GM12872 (cell line): ENCODE results near the gene TMEM131.

Experiments used
- TF ChIP-seq, protein P1 (sequence below): IDR thresholded peaks from 3 replicates; pipeline ENCODE4 v1.5.1; 2011; ENCODE audit warnings: low read depth, mild to moderate bottlenecking, low read length, moderate library complexity; ENCODE audit not compliant: insufficient read depth

TMEM131 gene

DNA sequence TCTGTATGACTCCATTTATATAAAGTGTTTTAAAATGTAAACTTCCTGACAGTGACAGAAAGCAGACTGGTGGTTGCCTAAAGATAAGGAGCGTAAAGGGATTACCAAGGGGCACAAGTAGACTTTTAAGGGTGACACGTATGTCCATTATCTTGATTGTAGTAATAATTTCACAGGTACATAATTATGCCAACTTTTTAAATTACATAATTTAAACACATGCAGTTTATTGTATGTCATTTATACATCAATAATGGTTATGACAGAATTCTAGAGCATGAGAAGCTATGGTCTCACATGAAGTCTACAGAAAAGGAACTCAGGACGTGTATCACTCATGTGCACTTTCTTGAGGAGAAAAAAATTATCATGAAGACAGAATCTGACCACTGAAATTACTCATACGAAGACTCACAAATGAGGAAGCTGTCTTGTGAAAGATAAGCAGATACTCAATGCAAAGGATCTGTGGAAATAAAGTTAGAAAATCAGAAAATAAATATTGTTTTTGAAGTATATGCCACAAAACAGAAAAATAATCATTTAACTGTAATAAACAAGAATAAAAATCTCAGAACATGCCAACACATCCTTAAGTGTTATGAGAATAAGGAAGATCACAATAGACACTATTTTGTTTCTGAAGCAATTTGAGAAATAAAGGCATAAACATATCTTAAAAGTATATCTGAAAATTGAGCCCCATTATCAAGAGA lies 84.4 kb downstream of the TMEM131 start:
- TF ChIP-seq, protein P1, sequence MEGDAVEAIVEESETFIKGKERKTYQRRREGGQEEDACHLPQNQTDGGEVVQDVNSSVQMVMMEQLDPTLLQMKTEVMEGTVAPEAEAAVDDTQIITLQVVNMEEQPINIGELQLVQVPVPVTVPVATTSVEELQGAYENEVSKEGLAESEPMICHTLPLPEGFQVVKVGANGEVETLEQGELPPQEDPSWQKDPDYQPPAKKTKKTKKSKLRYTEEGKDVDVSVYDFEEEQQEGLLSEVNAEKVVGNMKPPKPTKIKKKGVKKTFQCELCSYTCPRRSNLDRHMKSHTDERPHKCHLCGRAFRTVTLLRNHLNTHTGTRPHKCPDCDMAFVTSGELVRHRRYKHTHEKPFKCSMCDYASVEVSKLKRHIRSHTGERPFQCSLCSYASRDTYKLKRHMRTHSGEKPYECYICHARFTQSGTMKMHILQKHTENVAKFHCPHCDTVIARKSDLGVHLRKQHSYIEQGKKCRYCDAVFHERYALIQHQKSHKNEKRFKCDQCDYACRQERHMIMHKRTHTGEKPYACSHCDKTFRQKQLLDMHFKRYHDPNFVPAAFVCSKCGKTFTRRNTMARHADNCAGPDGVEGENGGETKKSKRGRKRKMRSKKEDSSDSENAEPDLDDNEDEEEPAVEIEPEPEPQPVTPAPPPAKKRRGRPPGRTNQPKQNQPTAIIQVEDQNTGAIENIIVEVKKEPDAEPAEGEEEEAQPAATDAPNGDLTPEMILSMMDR = no peak

DNA sequence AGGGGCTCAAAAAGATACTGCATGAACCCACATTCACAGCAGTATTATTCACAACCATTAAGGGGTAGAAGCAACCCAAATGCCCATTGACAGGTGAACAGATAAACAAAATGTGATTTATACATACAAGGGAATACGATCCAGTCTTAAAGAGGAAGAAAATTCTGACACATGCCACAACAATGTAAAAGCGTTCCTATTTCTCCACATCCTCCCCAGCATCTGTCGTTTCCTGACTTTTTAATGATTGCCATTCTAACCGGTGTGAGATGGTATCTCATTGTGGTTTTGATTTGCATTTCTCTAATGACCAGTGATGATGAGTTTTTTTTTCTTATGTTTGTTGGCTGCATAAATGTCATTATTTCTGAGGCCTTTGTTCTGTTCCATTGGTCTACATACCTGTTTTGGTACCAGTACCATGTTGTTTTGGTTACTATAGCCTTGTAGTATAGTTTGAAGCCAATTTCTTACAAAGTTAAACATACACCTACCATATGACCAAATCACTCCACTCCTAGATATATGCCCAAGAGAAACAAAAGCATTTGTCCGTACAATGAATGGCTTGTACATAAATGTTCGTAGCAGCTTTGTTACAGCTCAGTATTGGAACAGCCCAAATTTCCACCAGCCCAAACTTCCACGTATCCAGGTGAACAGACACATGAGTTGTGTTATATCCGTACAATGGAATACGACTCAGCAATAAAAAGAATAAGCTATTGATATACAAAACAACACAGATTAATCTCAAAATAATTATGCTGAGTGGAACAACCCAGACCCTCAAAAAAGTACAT lies 85.1 kb downstream of the TMEM131 start:
- TF ChIP-seq, protein P1 = no peak

DNA sequence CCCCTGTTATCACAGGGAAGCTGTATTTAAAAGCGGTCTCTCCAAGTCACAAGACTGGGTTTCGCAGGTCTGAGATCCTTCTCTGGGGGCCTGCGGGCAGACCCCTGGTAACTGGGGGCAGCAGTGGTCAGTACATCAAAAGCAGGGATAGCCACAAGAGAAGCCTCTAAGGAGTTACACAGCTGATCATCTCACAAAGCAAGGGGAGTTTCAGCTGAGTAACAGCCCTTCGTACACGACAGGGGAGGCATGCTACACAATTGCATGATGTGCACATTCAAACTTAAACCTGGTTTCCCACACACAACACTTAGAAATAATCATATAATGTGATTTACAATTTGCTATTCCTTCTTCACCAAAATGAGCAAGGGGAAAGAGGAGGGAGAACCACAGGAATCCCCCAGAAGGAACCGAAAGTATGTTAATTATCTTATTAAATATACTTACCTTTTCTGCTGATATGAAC lies 87.5 kb downstream of the TMEM131 start:
- TF ChIP-seq, protein P1 = no peak

DNA sequence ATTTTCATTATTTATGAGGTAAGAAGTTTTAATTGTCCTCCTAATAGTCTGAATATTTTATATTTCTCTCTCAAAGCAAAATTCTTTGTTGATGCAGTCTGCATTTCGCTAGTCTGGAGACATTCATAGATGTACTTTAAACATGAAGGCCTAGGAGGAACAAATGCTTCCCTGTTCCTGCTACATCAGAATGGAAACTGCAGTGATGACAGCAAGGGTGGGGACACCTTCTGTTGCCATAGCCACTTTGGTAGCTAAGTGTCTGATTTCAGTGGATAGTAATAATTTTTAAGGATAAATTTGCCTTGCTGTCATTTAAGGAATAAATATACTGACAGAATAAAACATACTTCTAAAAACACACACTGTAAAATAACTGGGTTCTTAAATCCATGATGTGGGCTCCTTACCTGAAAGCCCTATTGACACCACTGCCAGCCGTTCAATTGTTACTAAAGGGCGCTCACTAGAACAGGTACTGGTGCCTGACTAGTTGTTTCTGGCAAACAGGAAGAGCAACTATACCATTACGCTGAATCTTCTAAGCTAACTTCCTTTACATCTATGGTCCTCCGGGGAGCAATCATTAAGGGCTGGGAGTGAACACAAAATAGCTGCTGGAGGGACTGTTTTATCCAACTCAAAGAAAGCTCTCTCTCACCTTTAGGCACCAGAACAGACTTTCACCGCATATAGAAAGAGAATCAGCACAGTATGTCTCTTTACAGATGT lies 88.2 kb downstream of the TMEM131 start:
- TF ChIP-seq, protein P1 = no peak

DNA sequence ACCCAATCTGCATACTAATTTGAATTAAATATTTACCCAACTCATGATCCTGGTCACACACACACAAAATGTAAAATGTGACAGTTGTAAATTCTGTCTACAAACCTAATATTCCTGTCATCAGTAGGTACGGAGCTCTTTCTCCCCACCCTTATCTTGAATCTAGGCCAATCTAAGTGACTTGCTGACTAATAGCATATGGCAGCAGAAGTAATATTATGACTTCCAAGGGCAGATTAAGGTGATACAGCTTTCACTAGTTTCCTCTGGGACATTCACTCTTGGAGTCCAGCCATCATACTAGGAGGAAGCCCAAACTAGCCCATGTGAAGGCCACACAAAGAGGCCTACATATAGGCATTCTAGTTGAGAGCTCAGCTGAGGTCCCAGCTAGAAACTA lies 89.4 kb downstream of the TMEM131 start:
- TF ChIP-seq, protein P1 = no peak

DNA sequence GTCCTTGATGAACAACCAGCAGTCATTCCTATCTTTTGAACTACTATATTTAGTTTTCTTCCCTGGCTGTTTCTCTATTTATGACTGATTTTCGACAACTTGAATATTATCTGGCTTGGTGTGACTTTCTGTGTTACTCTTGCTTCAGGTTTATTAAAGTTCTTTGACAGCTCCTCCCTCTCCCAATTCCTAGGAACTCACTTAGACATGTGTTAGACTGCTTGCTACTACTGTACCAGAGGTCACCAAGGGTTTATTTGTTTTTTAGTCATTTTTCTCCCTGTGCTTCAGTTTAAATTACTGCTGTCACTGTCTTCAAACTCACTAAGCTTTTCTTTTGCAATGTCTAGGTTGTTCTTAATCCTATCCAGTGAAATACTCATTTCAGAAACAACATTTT lies 90.5 kb downstream of the TMEM131 start:
- TF ChIP-seq, protein P1 = no peak

DNA sequence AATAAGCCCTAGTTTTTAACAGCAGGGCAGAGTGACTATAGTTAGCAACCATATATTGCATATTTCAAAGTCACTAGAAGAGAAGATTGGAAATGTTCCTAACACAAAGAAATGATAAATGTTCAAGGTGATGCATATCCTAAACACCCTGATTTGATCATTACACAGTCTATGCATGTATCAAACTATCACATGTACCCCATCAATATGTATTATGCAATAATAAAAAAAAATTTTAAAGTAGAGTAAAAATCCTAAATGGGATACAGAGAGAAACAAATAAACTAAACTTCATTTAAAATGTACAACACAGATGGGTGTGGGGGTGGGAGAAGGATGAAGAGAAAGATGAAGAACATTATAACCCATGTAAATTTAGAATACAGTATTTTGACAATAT lies 93.9 kb downstream of the TMEM131 start:
- TF ChIP-seq, protein P1 = no peak
